Activated T-cell treated with anti-CD3 and anti-CD28 coated beads for 48 hours (primary cell): ENCODE results near the gene SLC25A24.
"Not testable (repeated sequence)": the region's sequence is repeated elsewhere in the genome, so short reads cannot be mapped to it uniquely, and the experiment has no call there.

Source experiments
- DNase-seq: peaks from one replicate; pipeline ENCODE4 v3.0.0-alpha.2; 2020; ENCODE audit warnings: low read depth

The SLC25A24 gene

DNA sequence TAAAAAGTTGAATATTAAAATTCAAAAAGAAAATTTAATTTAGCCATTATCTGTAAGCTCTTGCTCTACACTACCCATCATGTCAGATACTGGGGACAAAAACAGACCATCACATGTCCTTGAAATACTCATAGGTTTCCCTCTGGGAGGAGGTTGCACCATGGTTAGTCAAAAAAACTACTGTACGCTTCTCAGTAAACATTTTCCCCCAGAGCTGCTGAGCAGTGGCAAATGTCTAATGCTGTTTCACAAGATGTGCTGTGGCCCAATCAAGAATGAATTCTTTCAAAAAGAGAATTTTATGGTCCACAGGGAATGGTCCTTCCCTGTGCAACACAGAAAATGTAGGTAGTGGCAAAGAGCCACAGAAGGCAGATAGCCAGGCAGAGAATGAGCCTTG is 6.1 kb downstream of the SLC25A24 start:
- DNase-seq: no peak

DNA sequence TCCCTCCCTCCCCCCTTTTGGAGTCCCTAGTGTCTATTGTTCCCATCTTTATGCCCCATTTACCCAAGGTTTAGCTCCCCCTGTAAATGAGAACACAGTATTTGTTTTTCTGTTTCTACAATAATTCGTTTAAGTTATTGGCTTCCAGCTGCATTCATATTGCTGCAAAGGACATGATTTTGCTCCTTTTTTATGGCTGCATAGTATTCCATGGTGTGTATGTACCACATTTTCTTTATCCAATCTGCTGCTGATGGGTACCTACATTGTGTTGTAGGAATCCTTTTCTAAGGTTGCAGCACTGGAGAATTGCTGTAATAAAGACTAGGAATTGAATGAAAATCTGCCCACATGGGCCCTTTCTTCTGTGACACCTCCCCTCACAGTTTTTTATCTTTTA is 6.8 kb downstream of the SLC25A24 start:
- DNase-seq: no peak

DNA sequence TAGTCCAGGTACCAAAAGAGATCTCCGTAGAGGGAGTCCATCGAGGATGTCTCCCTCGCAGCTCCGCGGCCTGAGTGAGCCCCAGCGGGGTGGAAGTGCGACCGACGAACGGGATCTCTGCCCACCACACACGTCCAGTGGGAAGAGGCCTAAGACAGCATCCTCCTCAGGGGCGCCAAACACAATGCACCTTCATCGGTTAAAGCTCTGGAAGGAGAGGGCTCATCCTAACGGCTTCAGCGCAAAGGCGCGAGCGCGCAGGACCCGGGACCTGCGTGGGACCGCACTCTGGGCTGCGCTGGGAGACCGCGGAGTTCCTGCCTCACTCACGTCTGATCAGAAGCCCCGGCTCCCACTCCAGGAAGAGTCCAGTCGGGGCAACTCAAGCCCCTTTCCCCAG is 7.6 kb downstream of the SLC25A24 start:
- DNase-seq: no peak

GRCh38 chr1:108190686-108191416 is 9.3 kb downstream of the SLC25A24 start:
- no peak for DNase-seq

- no peak for DNase-seq
Measured at GRCh38 chr1:108190001-108190634, 10.0 kb downstream of the SLC25A24 start.

DNA sequence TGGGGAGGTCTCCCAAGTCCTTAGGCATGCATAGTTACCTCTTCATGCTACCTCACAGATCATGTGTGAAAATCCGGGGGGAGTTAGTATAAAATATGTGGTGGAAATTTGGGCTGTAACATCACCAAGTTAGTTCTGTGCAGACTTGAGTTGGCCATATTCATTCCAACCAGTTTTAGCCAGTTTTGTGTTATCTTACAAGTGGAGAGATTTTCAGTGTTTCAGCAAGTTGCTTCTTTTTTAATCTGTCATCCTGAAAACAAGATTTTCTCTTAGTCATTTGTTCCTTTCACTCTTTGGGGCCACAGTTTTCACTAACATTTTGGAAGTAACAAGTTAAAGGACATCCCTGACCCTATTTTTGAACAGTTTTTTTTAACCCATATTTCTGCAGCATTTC is 11.3 kb downstream of the SLC25A24 start:
- DNase-seq: no peak

GRCh38 chr1:108182959-108183700 is 17.0 kb downstream of the SLC25A24 start:
- DNase-seq: no peak

DNA sequence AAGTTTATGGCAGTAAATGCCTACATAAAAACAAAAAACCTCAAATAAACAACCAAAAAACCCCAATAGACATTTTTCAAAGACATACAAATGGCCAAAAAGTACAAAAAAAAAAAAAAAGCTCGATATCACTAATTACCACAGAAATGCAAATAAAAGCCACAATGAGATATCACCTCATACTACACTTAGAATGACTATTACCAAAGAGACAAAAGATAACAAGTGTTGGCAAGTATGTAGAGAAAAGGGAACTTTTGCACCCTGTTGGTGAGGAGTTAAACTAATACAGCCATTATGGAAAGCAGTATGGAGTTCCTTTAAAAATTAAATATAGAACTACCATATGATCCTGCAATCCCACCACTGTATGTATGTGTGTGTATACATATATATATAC is 21.1 kb downstream of the SLC25A24 start:
- DNase-seq: no peak

GRCh38 chr1:108162409-108162808 is 37.7 kb downstream of the SLC25A24 start:
- DNase-seq: not testable (repeated sequence)

GRCh38 chr1:108159951-108160350 is 40.2 kb downstream of the SLC25A24 start:
- not testable (repeated sequence) for DNase-seq

DNA sequence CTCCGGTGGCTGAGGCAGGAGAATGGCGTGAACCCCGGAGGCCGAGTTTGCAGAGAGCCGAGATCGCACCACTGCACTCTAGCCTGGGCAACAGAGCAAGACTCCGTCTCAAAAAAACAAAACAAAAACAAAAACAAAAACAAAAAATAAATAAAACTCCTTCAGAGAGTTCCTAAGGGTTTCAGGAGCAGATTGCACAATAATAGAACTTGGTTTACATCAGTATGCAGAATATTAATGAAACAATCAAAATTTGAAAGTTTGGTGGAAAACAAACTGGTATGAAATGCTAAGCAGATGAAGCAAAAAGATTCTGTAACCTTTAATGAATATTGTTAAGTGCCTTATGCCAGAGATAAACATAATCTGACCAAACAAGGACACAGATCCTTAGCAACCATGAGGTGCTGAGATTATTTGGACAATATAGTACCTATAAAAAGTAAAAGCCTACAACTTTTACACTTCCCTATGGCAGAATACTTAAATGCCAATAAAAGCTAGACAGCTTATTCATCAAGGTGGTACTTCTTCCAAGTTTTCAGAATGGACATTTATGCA is 41.2 kb downstream of the SLC25A24 start:
- no peak for DNase-seq

GRCh38 chr1:108154314-108154713 is 45.8 kb downstream of the SLC25A24 start:
- DNase-seq: no peak

DNA sequence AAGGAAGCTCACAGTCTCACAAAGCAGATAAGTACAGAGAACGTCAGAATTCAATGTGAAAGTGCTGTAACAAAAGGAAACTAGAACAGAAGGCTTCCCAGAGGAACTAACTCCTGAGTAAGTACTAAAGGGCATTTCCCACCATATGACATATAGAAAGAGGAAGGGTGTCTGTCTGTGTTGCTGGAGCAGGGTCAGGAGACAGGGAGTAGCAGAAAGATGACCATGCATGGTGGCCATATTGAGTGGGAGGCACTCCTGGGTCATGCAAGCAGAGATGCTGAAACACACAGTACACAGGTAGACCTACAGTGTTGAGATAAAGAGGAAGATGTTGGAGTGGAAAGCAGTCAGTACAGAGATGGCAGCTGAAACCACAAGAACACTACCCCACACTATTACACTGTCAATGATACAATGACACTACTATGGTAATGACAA is 47.3 kb downstream of the SLC25A24 start:
- DNase-seq: no peak

DNA sequence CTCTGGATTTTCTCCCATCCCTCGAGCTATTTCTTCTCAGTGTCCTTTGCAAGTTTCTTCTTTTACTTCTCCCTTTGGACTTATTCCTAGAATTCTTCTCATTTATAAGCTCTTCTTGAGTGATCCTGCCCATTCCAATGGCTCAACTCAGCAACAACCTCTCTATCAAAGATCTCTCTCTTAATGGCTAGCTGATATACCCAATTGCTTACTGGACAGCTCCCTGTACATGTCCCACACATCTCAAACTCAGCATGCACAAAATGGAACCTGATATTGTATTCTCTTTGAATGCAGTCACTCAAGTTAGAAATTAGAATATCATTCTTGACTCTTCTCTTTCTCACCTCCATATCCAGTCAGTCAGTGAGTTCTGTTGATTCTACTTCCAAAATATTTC is 48.6 kb downstream of the SLC25A24 start:
- DNase-seq: no peak

DNA sequence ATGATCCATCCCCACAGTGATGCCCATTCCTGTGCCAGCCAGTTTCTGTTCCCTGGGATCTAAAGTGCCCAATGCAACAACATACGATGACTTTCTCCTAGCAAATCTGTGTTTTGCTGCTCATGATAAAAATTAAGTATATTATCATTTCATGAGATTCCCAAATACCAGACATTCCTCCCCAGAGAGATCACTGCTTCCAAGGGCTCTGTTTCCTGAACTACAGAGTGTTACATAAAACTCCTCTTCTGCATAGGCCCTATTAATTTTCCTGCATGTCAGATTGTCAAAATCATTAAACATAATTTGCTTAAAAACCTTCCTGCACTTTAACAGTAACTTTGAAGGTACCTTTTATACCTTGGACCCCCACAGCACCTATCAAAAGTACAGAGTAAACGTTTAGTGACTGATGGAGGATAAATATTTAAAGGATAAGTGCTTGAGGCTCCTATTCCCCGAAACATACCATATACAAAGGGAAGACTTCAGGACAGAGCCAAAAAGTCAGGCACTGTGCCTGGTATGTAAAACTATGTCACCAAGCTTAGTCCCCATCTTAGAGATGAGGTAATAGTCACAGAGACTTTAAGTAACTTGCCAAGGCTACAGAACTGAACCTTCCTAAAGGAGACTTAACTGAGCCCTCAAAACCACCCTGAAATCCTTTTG is 50.2 kb downstream of the SLC25A24 start:
- DNase-seq: no peak

- DNase-seq: not testable (repeated sequence)
Measured at GRCh38 chr1:108144569-108144968, 55.6 kb downstream of the SLC25A24 start.

GRCh38 chr1:108142773-108143394 is 57.3 kb downstream of the SLC25A24 start:
- DNase-seq: no peak

DNA sequence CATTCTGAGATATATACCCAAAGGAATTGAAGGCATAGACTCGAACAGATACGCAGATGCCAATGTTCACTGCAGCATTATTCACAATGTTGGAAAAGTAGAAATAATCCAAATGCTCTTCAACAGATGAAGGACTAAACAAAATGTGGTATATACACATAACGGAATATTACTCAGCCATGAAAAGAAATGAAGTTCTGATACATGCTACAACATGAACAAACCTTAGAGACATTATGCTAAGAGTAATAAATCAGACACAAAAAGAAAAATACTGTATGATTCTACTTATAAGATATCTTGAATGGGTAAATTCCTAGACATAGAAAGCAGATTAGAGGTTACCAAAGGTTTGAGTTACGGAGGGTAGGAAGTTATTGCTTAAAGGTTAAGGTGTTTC is 57.9 kb downstream of the SLC25A24 start:
- DNase-seq: no peak

DNA sequence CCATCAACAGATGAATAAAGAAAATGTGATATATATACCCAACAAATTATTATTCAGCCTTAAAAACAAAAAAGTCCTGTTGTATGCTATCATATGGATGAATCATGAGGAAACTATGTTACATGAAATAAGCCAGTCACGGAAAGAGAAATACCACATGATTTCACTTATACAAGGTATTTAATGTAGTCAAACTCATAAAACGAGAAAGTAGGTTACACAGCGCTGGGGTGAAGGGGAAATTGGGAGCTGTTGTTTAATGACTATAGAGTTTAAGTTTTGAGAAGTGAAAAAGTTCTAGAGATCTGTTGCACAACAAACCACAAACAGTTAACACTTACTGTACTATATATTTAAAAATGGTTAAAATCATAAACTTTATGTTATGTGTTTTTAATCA is 58.5 kb downstream of the SLC25A24 start:
- no peak for DNase-seq

- DNase-seq: no peak
Measured at GRCh38 chr1:108140936-108141335, 59.2 kb downstream of the SLC25A24 start.

DNA sequence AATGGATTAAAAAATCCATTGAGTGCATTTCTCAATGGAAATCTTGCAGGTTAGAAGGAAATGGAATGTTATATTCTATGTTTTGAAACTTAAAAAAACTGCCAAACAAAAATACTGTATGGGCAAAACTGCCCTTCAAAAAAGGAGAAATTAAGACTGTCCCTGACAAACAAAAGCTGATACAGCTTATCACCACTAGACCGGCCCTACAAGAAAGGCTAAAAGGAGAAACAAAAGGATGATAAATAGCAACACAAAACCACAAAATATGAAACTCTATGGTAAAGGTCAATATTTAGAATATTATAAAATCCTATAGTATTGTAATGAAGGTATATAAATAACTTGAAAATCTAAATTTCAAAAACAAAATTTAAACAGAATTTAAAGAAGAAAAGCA is 60.0 kb downstream of the SLC25A24 start:
- DNase-seq: no peak

GRCh38 chr1:108139555-108139954 is 60.6 kb downstream of the SLC25A24 start:
- DNase-seq: not testable (repeated sequence)
